IPS DF 4.7 (cell line): Measurements from ENCODE around the gene TIMM50.

ENCODE experiments used
- DNase-seq: peaks from one replicate; pipeline ENCODE4 v3.0.0-alpha.2; 2013; ENCODE audit warnings: low spot score; ENCODE audit errors: extremely low read depth

The TIMM50 gene

DNA sequence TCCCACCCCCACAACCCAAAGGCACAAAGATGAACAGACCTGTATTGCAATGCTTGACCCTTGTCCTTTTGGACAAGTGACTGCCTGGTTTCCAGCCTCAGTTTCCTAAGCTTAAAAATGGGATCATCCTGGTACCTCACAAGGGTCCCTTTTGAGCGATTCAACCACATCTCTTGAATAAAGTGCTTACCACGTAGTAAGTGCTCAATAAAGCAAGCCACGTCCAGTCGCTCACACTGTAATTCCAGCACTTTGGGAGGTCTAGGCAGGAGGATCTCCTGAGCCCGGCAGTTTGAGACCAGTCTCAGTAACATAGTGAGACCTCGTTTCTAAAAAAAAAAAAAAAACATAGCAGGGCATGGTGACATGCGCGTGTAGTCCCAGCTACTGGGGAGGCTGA lies 19.3 kb downstream of the TIMM50 start:
- no peak for DNase-seq

DNA sequence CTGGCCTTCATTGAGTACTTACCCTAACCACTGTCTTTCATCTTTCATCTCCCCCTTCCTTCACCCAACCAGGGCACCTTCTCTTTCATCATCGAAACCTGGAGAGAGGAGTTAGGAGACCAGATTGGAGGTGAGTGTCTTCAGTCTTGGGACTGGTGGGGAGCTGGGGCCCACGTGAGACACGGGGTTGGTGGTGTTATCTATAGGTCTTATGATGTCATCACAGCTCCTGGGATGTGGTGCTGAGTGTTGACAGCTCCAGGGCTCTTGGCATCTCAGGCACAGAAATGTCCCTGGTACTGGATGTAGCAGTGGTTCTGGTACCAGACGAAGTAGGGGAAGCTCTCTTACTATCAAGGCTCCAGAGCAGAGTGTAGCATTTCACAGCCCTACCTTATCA lies 19.9 kb downstream of the TIMM50 start:
- no peak for DNase-seq

DNA sequence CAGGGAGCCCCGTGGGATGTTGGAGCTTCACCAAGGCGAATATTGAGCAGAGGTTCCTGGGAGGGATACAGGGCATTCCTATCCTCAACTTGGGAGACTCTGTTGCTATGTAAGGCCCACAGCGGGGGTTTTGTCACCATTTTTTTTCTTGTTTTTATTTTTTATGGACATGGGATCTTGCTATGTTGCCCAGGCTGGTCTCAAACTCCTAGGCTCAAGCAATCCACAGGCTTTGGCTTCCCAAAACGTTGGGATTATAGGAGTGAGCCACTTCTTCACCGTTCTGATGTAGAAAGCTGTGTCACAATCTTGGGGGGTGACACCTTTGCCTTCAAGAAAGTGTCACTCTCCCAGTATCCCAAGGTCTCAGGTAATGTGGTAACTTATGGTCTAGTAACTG lies 20.7 kb downstream of the TIMM50 start:
- DNase-seq, result no peak

DNA sequence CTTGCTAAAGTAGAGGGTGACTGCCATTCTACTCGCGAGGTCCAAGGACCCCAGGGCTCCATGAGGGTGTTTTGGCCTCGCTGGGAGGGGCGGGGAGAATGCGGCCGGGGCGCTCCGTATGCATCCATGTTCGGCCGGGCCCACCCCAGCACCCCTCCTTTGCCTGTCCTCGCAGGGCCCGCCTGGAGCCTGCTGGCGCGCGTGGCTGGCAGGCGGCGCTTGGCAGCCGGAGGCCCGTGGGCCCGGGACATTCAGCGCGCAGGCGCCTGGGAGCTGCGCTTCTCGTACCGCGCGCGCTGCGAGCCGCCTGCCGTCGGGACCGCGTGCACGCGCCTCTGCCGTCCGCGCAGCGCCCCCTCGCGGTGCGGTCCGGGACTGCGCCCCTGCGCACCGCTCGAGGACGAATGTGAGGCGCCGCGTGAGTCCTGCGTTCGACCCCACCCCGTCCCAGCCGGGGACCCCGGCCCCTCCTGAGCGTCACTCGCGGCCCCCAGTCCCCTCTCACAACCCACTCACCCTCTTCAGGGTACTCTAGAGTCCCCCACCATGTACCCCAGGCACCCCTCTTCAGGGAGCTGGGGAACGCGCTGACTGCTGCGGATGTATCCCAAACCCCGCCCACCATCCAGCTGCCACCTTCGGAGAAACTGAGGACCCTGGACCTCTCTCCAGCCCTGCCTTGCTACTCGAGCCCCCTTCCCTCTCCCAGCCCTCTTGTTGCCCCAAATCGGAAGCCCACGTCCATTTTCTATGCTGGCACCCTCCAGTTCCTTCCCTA lies 22.2 kb downstream of the TIMM50 start:
- DNase-seq, result no peak

DNA sequence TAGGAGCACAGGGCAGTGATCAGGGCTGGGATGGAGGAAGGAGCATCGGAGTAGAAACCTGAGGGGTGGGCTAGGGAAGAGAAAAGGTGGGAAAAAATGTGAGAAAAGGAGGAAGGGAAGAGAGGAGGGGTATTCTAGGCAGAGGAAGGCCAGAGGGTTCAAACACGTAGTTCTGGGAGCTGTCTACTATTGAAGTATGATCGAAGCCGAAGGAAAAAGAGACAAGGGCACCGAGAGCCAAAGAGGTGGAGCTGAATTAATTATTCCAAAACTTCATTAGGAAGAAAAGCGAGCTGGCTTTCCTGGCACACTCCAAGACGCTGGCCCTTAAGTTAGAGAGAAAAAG lies 25.9 kb downstream of the TIMM50 start:
- DNase-seq, result no peak

DNA sequence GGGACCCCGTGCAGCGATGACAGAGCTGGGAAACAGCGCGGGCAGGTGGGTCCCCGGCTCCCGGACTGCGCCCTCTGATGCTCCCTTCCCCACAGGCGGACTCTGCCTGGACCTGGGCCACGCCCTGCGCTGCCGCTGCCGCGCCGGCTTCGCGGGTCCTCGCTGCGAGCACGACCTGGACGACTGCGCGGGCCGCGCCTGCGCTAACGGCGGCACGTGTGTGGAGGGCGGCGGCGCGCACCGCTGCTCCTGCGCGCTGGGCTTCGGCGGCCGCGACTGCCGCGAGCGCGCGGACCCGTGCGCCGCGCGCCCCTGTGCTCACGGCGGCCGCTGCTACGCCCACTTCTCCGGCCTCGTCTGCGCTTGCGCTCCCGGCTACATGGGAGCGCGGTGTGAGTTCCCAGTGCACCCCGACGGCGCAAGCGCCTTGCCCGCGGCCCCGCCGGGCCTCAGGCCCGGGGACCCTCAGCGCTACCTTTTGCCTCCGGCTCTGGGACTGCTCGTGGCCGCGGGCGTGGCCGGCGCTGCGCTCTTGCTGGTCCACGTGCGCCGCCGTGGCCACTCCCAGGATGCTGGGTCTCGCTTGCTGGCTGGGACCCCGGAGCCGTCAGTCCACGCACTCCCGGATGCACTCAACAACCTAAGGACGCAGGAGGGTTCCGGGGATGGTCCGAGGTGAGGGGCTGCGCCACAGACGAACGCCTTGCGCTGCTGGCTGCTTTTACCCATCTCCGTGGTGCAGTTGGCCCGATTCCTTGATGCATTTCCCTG lies 26.5 kb downstream of the TIMM50 start:
- no peak for DNase-seq

DNA sequence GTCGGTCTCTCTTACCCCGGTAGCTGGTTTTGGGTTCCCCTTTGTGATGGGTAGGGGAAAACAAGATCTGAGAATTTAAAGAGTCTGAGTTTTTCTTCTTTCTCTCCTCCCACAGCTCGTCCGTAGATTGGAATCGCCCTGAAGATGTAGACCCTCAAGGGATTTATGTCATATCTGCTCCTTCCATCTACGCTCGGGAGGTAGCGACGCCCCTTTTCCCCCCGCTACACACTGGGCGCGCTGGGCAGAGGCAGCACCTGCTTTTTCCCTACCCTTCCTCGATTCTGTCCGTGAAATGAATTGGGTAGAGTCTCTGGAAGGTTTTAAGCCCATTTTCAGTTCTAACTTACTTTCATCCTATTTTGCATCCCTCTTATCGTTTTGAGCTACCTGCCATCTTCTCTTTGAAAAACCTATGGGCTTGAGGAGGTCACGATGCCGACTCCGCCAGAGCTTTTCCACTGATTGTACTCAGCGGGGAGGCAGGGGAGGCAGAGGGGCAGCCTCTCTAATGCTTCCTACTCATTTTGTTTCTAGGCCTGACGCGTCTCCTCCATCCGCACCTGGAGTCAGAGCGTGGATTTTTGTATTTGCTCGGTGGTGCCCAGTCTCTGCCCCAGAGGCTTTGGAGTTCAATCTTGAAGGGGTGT lies 27.2 kb downstream of the TIMM50 start:
- DNase-seq, result no peak

DNA sequence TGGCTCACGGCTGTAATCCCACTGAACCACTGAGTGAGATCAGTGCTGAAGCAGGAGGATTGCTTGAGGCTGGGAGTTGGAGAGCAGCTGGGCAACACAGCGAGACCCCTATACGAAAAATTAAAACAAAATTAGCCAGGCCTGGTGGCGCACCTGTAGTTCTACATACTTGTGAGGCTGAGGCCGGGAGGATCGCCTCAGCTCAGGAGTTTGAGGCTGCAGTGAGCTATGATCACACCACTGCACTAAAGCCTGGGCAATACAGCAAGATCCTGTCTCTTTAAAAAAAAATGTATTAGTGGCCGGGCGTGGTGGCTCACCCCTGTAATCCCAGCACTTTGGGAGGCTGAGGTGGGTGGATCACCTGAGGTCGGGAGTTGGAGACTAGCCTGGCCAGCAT lies 28.0 kb downstream of the TIMM50 start:
- DNase-seq, result no peak

DNA sequence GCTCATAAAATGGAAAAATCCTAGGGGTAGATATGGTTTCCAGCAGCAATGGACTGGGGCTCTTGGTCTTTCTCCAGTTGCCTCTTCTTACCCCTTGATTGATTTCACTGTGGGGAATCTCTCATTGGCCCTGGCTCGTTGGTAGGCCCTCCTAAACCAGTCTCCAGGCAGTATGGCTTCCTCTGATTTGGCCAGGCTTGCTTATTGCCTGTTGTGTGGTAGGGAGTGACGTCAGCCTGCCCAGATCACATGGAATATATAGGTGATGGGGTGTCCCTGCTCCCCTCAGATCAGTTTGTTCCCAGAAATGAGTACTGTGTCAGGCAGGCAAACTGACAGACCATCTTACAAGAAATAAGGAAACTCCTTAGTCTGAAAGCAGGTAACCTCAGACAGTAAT lies 28.6 kb downstream of the TIMM50 start:
- no peak for DNase-seq

DNA sequence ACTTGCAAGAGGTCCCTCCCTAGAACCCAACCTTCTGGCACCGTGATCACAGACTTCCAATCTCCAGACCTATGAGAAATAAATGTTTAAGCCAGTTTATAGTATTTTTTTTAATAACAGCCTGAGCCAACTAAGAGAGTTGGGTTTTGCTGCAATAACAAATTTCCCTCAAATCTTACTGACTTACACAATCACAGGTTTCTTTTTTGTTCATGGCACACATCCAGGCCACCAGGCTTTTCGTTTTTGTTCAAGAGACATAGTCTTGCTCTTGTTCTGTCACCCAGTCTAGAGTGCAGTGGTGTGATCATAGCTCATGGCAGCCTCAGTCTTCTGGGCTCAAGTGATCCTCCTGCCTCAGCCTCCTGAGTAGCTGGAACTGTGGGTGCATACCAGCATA lies 32.4 kb downstream of the TIMM50 start:
- no peak for DNase-seq

DNA sequence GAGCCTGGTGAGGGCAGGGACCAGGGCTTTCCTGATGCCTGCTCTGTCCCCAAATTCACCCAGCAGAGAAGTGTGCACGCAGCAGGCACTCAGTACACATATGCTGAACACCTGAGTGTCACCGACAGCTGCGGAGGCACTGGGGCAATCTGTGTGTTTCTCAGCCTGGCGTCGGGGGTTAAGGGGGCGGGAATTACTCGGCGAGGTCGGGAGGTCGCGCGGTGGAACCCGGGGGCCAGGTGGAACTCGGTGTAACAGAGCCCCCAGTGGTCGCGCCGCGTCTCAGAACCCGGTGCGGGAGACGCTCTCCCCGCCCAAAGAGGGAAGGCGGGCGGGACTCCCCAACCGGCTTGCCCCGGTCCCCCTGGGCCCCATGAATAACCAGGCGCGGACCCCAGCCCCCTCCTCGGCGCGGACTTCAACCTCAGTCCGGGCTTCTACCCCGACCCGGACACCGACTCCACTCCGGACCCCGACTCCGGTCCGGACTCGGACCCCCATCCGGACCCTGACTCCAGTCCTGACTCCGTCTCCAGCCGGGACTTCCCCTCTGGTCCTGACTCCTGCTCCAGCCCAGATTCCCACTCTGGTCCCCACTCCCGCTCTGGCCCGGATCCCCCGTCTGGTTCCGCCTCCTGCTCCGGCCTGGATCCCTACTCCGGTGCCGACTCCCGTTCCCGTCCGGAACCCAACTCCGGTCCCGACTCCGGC lies 34.4 kb downstream of the TIMM50 start, which contains the start of gene SELENOV:
SELENOV (plus strand) TSS at position 300 of the 711 bp plus-strand sequence; CDS start at position 374, 74 bp downstream.
- no peak for DNase-seq

DNA sequence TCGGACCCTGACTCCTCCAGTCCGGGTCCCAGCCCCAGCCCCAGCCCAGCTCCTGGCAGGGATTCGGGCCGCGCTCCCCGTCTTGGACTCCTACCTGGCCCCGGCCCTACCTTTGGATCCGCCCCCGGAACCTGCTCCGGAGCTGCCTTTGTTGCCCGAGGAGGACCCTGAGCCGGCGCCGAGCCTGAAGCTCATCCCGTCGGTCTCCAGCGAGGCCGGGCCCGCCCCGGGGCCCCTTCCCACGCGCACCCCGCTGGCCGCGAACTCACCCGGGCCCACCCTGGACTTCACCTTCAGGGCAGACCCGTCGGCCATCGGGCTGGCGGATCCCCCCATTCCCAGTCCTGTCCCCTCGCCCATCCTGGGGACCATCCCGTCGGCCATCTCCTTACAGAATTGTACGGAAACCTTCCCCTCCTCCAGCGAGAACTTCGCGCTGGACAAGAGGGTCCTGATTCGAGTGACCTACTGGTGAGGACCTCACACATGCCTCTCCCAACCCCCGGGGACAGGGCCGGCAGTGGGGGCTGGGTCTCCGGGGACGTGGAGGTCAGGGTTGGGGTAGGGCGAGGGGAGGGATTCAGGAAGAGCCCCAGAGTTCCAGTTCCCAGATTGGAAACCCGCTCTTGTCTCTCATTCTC lies 35.0 kb downstream of the TIMM50 start:
- no peak for DNase-seq

DNA sequence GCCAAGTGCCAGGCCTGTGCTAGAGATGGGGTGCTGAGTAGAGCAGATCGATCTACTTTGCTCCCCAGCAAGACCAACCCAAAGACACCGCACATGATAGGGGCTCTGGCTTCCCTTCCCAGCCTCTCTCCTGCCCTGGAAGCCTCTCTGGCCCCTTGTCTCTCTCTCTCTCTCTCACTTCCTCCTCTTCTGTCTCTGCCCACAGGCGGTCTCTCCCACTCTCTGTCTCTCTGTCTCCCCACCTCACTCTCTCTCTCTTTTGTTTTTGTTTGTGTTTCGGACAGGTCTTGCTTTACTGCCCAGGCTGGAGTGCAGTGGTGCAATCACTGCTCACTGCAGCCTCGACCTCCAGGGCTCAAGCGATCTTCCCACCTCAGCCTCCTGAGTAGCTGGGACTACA lies 35.6 kb downstream of the TIMM50 start:
- no peak for DNase-seq

DNA sequence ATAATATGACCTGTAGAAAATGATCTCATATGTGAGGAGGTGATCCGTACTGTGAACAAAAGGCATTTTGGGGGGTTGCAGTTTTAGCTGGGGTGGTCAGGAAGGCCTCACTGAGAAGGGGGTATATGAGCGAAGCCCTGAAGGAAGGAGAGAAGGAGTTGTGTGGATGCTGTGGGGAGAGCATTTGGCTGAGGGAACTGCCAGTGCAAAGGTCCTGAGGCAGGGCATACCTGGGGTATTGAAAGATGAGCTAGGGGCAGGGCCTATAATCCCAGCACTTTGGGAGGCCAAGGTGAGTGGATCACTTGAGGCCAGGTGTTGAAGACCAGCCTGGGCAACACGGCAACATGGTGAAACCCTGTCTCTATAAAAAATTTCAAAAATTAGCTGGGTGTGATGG lies 36.8 kb downstream of the TIMM50 start:
- DNase-seq, result no peak

DNA sequence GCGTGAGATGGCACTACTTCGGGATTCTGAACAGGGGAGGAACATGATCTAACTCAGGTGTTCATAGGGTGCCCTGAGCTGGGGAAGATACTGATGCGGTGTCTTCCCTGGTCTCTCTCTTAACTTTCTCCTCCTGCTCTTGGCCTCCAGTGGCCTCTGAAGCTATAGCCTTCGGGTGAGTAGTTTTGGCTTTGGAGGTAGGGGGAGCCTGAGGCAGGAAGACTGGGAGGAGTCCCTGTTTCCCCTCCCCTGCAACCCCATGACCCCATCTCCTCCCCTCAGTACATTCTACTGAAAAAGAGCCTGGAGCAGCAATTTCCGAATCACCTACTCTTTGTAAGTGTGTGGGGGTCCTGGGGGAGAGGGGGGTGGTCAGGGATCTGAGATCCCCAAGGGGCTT lies 37.8 kb downstream of the TIMM50 start:
- no peak for DNase-seq

DNA sequence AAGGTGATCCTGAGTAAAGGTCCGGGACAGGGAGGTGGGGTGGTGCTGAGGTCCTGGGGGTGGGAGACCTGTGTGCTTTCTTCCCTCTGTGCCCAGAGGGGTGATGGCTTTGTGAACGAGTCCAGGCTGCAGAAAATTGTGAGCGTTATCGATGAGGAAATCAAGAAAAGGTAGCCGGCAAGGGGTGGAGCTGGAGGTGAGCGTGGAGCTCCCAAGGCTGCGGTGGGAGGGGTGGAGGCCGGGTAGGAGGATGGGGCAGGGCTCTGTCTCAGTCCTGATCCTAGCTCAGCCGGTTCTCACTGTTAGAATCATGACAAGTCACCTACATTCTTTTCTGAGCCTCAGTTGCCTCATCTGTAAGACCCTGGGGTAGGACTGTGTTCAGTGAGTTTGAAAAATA lies 38.3 kb downstream of the TIMM50 start:
- DNase-seq, result no peak

DNA sequence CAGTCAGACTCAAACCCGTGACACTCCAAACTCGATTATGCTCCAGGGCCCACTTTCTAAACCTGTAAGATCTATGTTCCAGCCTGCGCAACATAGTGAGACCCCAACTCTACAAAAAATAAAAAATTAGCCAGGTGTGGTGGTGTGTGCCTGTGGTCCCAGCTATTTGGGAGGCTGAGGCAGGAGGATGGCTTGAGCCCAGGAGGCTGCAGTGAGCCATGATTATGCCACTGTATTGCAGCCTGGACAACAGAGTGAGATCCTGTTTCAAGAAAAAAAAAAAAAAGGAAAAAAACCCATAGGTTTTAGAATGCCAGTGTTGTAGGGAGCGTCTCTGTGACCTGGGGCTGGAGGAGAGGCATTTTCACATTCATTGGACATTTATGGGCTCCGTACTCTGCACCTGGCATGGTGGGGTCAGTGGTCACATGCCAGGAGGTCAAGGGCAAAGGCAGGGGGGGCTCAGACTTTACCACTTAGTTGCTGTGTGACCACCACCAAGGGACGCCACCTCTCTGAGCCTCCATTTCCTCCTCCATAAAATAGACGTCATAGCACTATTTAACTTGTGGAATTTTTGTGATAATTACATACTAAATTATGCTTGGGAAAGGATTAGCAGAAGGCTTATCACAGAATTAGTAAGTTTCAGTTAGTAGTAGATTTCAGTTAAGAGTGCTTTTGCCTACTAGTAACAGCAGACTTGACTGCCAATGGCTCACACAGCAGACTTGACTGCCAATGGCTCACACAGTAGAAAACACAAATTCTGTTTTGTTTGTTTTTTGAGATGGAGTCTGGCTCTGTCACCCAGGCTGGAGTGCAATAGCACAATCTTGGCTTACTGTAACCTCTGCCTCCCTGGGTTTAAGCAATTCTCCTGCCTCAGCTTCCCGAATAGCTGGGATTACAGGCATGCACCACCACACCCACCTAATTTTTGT lies 40.2 kb downstream of the TIMM50 start:
- DNase-seq, result no peak

DNA sequence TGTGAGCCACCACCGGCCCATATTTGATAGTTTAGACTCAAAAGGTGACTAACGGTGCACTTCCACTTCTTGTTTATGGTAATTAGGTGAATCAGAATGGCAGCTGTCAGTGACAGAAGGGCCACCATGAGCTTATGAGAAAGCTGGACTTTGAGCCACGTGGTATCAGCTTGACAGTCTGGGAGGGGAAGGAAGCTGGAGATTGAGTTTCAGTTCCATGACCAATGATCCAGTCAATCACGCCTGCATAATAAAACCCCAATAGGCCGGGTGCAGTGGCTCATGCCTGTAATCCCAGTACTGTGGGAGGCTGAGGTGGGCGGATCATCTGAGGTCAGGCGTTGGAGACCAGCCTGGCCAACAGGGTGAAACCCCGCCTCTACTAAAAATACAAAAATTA lies 43.9 kb downstream of the TIMM50 start:
- DNase-seq, result no peak

DNA sequence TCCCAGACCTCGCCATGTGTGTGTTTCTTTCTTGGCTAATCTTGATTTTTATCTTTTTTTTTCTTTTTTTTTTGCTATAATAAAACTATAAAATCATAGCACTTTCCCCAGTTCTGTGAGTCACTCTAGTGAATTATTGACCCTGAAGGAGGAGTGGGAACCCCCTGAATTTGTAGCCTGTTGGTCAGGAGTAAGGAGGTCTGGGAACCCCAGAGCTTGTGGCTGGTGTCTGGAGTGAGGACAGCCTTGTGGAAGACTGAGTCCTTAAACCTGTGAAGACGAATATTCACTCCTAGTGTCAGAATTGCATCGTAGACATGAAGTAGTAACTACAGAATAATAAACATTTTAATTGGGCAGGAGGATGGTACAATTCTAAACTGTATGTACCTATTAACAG lies 44.6 kb downstream of the TIMM50 start:
- DNase-seq, result no peak

DNA sequence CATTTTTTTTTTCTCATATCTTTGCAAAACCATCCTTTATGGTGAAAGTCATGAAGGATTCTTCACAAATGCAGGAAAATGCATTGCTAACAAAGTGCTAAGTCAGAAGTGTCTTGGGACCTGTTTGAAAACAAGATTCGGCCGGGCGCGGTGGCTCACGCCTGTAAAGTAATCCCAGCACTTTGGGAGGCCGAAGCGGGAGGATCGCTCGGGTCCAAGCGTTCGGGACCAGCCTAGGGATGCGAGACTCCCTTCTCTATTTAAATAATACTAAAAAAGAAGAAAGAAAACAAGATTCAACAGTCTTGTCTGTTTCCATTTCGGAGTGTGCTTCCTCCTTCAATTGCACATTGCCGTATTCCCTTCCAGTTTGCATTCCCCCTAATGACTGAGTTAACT lies 51.2 kb downstream of the TIMM50 start:
- no peak for DNase-seq
